RPMI8226 (cell line): ENCODE measurements around the gene PDE4B.

Source experiments
- DNase-seq: peaks from one replicate; pipeline ENCODE4 v3.0.0-alpha.2; 2015

PDE4B gene

DNA sequence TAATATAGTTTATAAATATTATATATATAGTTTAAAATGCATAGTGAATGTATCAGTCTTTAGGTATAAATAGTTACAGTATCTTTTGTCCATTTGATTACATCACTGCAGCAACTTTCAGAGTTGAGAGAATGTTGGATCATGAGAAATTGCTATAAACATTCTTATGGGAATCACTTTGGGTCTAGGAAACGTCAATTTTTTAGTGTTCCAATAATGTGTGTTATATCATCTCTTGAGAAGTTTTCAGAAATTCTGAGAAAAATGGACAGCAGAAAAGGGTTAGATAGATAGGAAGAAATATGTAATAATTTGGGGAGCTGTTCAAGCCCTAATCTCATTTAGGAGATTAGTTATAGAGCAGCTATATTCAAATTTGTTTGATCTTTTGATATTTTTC is 556.1 kb downstream of the PDE4B start:
- DNase-seq: no peak

DNA sequence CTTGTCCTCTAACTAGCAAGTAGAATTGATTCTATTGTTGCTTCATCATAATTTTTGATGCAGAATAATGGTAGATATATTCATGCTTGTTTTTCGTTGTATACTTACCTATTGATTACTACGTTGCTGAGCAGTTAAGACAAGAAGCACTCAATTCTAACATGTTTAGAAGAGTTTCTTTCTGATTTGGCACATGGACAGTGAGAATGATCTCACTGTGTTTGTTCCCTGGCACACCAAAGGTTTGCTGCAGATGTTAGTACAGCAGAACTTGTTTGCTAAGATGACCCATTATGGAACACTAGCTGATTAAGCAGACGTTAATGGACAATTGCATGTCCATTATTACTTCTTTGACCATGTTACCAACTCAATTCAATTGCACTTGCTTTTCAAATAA is 556.5 kb downstream of the PDE4B start:
- no peak for DNase-seq

- DNase-seq: peak; percentile 10
Measured at GRCh38 chr1:66350001-66350547, 557.4 kb downstream of the PDE4B start.

DNA sequence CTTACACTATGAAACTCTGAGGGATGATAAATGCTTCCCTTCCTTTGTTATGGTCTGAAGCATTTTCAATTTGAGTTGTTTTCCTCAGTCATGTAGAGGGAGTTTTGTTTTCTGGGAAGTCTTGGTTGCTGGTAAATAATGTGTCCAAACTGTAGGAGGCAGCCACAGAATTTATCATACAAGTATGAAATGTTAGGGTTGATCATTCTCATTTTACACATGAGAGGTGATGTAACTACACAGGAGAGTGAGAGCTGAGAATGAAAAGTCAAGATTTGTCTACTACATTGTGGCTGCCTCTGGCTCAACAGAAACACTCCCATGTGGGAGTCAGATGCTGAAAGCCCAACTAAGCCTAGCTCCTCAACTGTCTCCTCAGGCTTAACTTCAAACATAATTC is 558.8 kb downstream of the PDE4B start:
- no peak for DNase-seq

DNA sequence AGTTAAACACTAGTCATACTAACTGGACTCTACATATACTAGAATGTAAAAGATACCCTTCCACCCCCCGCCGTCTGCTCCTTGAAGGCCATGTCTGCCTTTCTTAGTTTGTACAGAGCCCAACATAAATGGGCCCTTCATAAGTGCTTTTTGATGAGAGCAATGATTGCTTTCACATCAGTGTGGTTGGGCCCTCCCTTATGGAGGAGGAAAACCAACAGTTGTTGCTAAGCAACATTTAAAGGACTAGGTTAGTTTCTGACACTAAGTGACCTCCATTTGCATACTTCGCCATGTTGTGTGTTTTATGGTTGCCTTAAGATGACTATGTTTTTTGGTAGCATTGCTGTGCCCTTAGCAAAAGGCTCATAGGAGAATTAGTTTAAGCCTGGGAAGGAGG is 559.2 kb downstream of the PDE4B start:
- no peak for DNase-seq

DNA sequence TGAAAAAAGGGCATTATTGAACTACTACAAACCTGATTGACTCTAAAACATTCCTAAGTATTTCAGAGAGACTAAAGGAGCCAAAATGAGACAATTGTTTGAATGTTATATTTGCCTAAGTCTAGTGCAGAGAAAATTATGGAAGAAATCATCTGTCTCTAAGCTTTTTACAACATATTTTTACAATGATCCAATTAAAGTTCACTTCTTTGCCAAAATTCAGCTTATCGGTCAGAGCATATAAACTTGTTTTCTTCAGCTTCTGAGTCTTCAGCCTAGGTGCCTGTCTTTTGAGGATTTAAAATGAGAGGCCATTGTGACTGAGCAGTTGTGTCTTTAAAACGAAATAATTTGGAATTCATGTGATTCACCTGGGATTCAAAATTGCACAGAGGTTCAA is 560.1 kb downstream of the PDE4B start:
- no peak for DNase-seq

- no peak for DNase-seq
Measured at GRCh38 chr1:66353257-66353656, 560.6 kb downstream of the PDE4B start.

DNA sequence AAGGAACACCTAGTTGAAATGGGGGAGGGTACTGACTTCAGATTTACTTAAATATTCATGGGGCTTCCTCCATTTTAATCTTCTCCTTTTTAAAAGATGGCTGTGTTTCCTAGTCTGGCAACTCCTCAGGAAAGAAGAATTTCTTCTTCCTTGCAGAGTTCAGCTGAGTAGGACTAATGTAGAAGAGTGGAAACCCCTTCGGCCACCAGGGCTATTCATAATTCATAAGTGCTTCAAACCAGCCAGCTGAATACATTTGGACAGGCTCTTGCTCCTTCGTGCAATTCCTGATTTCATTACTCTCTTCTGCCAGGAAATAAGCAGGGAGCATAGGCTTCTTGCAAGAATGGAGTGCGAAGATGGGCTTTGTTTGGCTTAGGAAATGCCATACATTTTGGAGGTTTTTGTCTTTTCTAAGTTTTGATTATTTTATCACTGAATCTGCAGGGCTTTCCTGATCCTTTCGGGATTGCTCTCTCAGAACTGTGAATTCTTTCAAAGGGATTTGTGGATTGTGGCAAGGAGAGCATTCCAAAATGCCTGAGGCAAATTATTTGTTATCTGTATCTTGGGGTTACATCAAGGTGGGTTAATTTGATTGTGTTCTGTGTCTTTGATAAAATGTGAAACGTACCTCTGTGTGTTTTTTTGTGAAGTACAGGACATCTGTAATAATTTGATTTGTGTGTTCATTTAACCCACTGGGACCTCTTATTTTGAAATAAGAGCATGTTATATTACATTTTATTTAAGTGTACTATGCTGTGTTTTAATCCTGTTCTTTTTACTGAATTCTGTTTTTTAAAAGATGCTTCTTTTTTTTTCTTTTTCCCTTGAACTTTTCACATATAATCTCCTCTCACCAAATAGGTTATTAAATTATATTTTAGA is 561.9 kb downstream of the PDE4B start:
- DNase-seq: no peak

- DNase-seq: no peak
Measured at GRCh38 chr1:66355756-66356155, 563.1 kb downstream of the PDE4B start.

- DNase-seq: no peak
Measured at GRCh38 chr1:66356605-66357004, 563.9 kb downstream of the PDE4B start.

DNA sequence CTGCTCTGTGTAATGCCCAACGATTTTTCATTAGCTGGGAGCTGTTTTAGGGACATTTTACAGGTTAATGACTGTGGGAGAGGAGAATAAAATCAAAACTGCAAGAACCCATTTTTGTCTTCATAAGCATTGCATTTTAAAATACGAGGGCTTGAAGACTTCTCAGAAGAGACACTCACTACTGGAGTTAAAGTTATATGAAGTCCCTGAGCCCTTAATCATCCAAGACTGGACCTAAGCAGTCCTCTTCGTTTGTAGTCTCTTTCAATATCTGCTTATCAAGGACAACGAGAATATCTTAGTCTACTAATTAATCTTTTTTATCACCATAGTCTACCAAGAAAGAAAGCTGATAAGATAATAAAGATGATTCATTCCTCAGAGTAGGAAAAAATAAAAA is 564.3 kb downstream of the PDE4B start:
- no peak for DNase-seq

DNA sequence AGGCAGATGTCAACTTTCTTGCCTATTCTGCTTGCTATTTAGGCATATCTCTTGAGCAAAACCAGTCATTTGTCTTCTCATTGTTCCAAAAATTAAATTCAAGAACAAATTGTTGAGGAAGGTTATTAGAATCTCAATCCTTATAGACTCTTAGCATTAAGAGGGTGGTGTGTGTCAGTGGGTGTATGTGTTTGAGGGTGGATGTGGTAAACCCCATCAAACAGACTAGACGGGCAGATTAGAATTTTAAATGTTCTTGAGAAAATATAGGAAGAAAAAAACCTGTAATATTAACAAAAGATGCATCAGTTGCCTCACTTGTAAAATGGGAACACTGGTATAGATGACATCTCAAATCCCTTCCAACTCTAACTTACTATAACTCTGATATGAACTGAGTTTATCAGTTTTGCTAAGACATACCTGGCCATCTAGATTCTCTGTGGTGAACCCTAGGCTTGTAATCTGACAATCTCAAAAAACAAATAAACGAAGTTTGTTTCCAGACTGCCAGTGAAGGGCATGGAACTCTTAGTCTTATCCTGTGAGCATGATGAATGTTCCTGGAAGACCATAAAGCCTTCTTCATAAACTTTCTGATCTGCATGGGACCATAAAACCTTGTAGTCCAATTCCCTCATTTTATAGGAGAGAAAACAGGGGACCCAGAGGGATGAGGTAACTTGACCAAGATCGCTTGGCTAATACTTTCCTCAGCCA is 564.9 kb downstream of the PDE4B start:
- no peak for DNase-seq

DNA sequence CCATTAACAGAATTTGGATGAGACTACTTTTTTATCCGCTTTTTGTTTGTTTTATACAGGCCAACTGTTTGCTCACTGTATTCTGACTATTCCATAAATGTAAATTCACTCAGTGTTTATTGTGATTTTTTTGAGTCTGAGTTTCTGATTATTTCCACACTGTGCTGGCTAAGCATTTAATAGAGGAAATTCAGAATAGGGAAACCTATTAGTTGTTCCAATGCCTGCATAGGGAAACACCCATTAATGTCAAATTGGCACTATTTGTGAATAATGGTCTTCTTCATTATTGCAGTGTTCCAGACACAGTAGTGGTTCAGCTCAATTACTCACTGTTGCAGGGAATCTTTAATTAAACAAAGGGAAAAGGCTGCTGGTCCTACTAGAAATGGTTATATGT is 566.6 kb downstream of the PDE4B start:
- no peak for DNase-seq

DNA sequence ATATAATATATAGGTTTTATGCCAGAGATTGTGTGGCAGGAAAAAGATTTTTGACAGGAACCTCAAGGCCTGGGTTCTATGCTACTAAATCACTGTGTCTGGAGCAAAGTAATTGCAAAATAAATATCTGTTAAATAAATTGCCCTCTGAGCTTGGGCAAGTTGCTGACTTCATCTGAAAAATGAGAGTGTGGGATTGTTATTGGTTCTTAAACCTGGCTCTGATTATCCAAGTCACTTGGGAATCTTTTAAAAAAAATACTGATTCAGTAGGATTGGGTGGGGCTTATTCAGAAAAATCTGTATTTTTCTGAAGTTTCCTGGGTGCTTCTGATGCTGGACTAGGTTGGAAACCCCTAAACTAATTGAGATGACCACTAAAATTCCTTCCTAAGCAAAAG is 567.1 kb downstream of the PDE4B start:
- DNase-seq: no peak

DNA sequence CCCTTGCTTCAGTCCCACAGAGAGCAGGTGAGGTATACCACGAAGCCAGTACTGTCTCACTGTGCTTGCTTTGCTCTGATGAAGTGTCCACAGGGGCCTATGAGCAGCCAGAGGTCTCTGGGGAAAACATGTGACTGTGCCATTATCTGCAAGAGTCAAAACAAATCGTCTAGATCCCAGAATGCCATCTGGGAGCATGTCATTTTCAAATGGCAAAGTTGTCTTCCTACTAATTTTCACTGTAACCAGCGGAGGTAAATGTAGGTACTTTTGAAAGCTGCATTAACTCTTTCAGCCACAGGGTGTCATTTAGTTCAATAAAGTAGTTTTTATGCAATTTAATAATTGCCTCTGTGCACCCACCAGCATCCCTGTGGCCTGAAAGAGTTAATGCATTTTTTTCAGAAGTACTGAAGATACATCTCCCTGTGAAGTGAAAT is 567.6 kb downstream of the PDE4B start:
- no peak for DNase-seq

- DNase-seq: no peak
Measured at GRCh38 chr1:66364578-66365391, 572.1 kb downstream of the PDE4B start.

DNA sequence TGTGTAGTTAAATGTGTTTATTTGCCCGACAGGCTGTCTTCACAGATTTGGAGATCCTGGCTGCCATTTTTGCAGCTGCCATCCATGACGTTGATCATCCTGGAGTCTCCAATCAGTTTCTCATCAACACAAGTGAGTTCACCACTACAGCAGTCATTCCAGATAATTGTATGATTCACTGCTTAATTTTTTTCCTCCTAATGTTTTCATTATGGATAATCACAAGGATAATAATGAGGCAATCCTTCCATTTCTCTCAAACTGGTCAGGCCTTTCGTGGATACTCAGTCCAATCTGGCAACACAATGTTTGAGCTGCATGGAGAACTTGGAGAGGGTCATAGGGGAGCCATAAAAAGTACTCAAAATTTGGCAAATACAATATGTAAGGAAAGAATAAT is 572.9 kb downstream of the PDE4B start:
- no peak for DNase-seq

DNA sequence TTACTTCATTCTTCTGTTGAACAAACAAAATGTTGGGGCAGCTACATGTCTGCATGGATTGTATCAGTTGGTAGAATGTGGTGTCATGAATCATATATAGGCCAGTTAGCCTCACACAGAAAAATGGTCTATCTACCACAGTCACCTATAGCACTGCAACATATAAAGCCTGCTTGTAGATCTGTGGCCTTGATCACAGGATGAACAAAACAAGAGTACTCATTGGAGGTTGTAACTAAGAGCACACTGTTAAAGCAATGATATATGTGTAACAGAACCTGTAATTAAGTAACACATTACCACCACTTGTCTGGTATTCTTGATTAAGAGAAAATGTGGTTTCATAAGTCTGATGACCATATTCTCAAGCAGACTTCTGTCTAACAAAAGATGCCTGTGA is 573.9 kb downstream of the PDE4B start:
- no peak for DNase-seq

DNA sequence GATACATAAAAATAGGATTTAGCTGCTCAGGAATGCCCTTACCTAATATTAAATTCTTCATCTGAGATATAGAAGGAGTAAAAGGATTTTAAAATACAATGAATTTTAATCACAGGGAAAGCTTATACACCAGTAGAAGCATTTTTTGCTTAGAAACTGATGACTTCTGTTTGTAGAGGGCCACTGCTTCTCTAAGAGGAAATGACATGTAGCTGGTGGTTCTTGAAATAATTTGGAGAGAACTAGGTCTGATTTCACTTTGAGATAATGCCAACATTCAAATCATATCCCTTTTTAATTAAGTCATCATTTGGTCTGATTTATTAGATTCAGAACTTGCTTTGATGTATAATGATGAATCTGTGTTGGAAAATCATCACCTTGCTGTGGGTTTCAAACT is 574.7 kb downstream of the PDE4B start:
- DNase-seq: no peak

GRCh38 chr1:66368261-66368660 is 575.6 kb downstream of the PDE4B start:
- DNase-seq: no peak

- no peak for DNase-seq
Measured at GRCh38 chr1:66370462-66370971, 577.8 kb downstream of the PDE4B start.

DNA sequence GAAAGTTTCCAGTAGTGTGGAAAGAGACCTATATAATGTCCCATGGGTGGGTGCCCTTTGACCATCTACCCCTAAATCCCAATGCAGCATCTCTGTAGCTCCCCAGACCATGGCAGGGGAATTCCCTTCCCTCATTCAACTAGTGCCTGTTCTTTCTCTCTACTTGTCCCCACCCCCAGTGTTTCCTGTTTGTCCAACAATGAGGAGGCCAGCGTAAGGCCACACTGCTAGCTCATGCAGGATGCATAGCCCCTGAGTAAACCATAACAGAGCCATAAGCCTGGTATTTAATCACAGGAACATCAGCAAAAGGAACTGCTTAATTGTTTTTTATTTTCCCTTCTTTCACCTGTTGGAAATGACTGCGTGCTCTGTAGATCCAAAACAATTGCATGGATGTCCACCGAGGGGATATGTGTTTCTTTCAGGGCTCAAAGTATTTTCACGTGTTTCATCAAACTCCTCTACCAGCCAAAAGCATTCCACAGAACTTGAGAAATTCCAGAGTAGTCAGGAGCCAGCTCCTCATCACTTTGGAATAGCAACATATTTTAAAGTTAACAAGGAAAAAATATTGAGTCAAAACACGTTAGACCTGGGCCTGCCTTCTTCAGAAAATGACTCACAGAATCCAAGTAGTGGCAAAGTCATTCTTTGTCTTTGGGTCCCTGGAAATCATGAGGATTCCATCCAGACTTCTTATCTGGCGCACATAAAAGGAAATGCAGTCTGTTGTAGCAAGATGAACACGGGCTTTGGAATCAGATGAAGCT is 578.7 kb downstream of the PDE4B start:
- DNase-seq: no peak
